ENCODE data around the gene GID4. TPM values are rescaled to one million over a fixed set of nuclear protein-coding genes. Genes with fewer than 3 reads are reported as not detected.
A peak's percentile ranks its signal among the peaks of the same experiment; 100 is the strongest.

The GID4 gene
- total and polyA plus RNA-seq, 2 of the 13 experiments (the other 11 are each of a cell fraction or from before 2014, with no cell fraction given) = 4.3 to 6.1 TPM

DNA sequence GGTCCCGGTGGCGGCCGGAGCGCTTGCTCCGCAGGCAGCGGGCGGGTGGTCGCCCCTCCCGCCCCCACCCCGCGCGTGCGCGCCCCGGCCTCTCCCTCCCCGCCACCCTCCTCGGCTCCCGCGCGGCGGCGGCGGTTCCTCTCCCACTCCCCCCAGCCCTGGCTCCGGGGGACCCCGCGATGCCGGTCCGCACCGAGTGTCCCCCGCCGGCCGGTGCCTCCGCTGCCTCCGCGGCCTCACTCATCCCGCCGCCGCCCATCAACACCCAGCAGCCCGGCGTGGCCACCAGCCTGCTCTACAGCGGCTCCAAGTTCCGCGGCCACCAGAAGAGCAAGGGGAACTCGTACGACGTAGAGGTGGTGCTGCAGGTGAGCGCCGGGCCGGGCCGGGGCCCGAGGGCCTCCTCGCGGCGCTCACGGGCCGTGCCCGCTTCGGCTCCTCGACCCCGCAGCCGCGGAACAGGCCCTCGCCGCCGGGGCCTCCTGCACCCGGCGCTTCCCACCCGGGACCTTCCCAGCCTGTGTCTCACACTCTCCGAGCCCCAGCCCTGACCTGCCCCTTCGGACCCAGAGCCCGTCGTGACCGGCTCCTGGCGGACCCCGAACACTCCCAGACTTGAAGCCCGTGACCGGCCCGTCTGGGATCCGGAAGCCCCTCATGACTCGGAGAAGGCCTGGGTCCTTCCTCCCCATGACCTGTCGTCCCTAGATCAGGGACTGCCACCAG lies 490 bp downstream of the GID4 start (continued):
- TF ChIP-seq, protein P1, sequence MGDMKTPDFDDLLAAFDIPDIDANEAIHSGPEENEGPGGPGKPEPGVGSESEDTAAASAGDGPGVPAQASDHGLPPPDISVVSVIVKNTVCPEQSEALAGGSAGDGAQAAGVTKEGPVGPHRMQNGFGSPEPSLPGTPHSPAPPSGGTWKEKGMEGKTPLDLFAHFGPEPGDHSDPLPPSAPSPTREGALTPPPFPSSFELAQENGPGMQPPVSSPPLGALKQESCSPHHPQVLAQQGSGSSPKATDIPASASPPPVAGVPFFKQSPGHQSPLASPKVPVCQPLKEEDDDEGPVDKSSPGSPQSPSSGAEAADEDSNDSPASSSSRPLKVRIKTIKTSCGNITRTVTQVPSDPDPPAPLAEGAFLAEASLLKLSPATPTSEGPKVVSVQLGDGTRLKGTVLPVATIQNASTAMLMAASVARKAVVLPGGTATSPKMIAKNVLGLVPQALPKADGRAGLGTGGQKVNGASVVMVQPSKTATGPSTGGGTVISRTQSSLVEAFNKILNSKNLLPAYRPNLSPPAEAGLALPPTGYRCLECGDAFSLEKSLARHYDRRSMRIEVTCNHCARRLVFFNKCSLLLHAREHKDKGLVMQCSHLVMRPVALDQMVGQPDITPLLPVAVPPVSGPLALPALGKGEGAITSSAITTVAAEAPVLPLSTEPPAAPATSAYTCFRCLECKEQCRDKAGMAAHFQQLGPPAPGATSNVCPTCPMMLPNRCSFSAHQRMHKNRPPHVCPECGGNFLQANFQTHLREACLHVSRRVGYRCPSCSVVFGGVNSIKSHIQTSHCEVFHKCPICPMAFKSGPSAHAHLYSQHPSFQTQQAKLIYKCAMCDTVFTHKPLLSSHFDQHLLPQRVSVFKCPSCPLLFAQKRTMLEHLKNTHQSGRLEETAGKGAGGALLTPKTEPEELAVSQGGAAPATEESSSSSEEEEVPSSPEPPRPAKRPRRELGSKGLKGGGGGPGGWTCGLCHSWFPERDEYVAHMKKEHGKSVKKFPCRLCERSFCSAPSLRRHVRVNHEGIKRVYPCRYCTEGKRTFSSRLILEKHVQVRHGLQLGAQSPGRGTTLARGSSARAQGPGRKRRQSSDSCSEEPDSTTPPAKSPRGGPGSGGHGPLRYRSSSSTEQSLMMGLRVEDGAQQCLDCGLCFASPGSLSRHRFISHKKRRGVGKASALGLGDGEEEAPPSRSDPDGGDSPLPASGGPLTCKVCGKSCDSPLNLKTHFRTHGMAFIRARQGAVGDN (CRISPR knock-in tag; IDR thresholded peaks at IDR 0.05) = peak; percentile 23
- TF ChIP-seq ZNF234 (CRISPR knock-in tag; conservative IDR thresholded peaks at IDR 0.05) (0 out of 2 replicates have a peak, but pooled peaks have one; percentile 55), PTBP1 (IDR thresholded peaks at IDR 0.05; ENCODE audit: low read depth, low read length, poor library complexity, severe bottlenecking) (no peak), ZNF30 (CRISPR knock-in tag; IDR thresholded peaks at IDR 0.05) (no peak), ZNF232 (CRISPR knock-in tag; IDR thresholded peaks at IDR 0.05; ENCODE audit: borderline replicate concordance) (0 out of 2 replicates have a peak, but pooled peaks have one; percentile 37), ZNF607 (CRISPR knock-in tag; IDR thresholded peaks at IDR 0.05; ENCODE audit: borderline replicate concordance) (peak; percentile 76; the same call in 1 of the 2 replicates), MTF2 (CRISPR knock-in tag; IDR thresholded peaks at IDR 0.05; ENCODE audit: borderline replicate concordance) (0 out of 2 replicates have a peak, but pooled peaks have one; percentile 54), ZNF263 (CRISPR knock-in tag; IDR thresholded peaks at IDR 0.05) (peak; percentile 35; the same call in 1 of the 2 replicates), ZNF616 (CRISPR knock-in tag; IDR thresholded peaks at IDR 0.05; ENCODE audit: low read depth) (0 out of 2 replicates have a peak, but pooled peaks have one; percentile 71), ZFP82 (CRISPR knock-in tag; IDR thresholded peaks at IDR 0.05; ENCODE audit: borderline replicate concordance) (peak; percentile 77; the same call in 1 of the 2 replicates), ZNF883 (CRISPR knock-in tag; IDR thresholded peaks at IDR 0.05; ENCODE audit: not compliant biosample characterization) (peak; percentile 53), FOXM1 (CRISPR knock-in tag; IDR thresholded peaks at IDR 0.05) (no peak), ZSCAN12 (CRISPR knock-in tag; IDR thresholded peaks at IDR 0.05) (peak; percentile 55; the same call in 1 of the 2 replicates), GLI4 (CRISPR knock-in tag; IDR thresholded peaks at IDR 0.05; ENCODE audit: borderline replicate concordance) (peak; percentile 79; the same call in 1 of the 2 replicates), MTA1 (CRISPR knock-in tag; IDR thresholded peaks at IDR 0.05; ENCODE audit: borderline replicate concordance) (no peak), ZNF33B (CRISPR knock-in tag; IDR thresholded peaks at IDR 0.05) (0 out of 2 replicates have a peak, but pooled peaks have one; percentile 70)
- TF ChIP-seq, protein P2, sequence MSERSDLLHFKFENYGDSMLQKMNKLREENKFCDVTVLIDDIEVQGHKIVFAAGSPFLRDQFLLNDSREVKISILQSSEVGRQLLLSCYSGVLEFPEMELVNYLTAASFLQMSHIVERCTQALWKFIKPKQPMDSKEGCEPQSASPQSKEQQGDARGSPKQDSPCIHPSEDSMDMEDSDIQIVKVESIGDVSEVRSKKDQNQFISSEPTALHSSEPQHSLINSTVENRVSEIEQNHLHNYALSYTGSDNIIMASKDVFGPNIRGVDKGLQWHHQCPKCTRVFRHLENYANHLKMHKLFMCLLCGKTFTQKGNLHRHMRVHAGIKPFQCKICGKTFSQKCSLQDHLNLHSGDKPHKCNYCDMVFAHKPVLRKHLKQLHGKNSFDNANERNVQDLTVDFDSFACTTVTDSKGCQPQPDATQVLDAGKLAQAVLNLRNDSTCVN (CRISPR knock-in tag; IDR thresholded peaks at IDR 0.05; ENCODE audit: borderline replicate concordance) = 0 out of 2 replicates have a peak, but pooled peaks have one; percentile 6
- TF ChIP-seq, protein P3, sequence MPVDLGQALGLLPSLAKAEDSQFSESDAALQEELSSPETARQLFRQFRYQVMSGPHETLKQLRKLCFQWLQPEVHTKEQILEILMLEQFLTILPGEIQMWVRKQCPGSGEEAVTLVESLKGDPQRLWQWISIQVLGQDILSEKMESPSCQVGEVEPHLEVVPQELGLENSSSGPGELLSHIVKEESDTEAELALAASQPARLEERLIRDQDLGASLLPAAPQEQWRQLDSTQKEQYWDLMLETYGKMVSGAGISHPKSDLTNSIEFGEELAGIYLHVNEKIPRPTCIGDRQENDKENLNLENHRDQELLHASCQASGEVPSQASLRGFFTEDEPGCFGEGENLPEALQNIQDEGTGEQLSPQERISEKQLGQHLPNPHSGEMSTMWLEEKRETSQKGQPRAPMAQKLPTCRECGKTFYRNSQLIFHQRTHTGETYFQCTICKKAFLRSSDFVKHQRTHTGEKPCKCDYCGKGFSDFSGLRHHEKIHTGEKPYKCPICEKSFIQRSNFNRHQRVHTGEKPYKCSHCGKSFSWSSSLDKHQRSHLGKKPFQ (CRISPR knock-in tag; IDR thresholded peaks at IDR 0.05; ENCODE audit: insufficient replicate concordance) = no peak
- TF ChIP-seq, protein P4, sequence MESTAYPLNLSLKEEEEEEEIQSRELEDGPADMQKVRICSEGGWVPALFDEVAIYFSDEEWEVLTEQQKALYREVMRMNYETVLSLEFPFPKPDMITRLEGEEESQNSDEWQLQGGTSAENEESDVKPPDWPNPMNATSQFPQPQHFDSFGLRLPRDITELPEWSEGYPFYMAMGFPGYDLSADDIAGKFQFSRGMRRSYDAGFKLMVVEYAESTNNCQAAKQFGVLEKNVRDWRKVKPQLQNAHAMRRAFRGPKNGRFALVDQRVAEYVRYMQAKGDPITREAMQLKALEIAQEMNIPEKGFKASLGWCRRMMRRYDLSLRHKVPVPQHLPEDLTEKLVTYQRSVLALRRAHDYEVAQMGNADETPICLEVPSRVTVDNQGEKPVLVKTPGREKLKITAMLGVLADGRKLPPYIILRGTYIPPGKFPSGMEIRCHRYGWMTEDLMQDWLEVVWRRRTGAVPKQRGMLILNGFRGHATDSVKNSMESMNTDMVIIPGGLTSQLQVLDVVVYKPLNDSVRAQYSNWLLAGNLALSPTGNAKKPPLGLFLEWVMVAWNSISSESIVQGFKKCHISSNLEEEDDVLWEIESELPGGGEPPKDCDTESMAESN (CRISPR knock-in tag; conservative IDR thresholded peaks at IDR 0.05) = peak; percentile 76

Measured in HepG2 (cell line).